ENCODE data around the gene POLR1E. TPM values are rescaled to one million over a fixed set of nuclear protein-coding genes. Genes with fewer than 3 reads are reported as not detected.

POLR1E gene
- total RNA-seq, 1 donor from 2014 or later = 26.1 TPM

DNA sequence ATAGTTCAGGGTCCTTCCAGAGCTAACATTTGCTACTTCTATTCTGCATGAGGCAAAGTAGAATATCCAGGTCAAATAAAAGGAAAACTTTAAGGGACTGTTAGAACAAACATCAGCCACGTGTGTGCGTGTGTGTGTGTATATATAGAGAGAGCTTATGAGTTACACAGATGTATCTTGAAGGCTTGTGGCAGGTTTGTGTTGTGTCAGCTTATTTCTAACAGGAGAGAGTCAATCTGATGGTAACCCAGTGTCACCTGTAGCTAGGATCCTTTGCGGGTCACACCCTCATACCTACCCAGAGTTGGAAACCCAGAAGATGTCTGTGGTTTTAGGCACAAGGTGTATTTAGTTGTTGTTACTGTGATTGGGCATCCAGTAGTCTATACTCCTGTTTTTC is 12.7 kb downstream of the POLR1E start:
- no peak for DNase-seq (ENCODE audit: low spot score in 2 of 2, unreplicated experiment in 2 of 2)
- no peaks in the 10 kb centered on the region for H3K9me3 Mint-ChIP-seq
- H3K27me3 Mint-ChIP-seq (ENCODE audit: low read depth) = no peaks in the 10 kb centered on the region
- no peak overlapping the region for H3K27ac Mint-ChIP-seq
- no peak overlapping the region for H3K4me3 Mint-ChIP-seq
- TF ChIP-seq CTCF (IDR thresholded peaks at IDR 0.05; ENCODE audit: unreplicated experiment) = no peak
- no peaks in the 10 kb centered on the region for H3K4me1 Mint-ChIP-seq
- H3K36me3 Mint-ChIP-seq = peaks cover 49% of the 10 kb centered on the region

GRCh38 chr9:37499297-37499696 is 13.5 kb downstream of the POLR1E start:
- no peak for DNase-seq (ENCODE audit: low spot score in 2 of 2, unreplicated experiment in 2 of 2)
- no peak for TF ChIP-seq CTCF (IDR thresholded peaks at IDR 0.05; ENCODE audit: unreplicated experiment)
- Mint-ChIP-seq H3K4me1 (no peaks in the 10 kb centered on the region), H3K9me3 (no peaks in the 10 kb centered on the region), H3K27me3 (ENCODE audit: low read depth) (no peaks in the 10 kb centered on the region), H3K27ac (no peak overlapping the region), H3K36me3 (peaks cover 53% of the 10 kb centered on the region), H3K4me3 (no peak overlapping the region)

- Mint-ChIP-seq H3K36me3 (peaks cover 46% of the 10 kb centered on the region), H3K27ac (no peak overlapping the region), H3K4me3 (no peak overlapping the region), H3K27me3 (ENCODE audit: low read depth) (no peaks in the 10 kb centered on the region), H3K9me3 (no peaks in the 10 kb centered on the region), H3K4me1 (no peaks in the 10 kb centered on the region)
- no peak for DNase-seq (ENCODE audit: low spot score in 2 of 2, unreplicated experiment in 2 of 2)
- TF ChIP-seq CTCF (IDR thresholded peaks at IDR 0.05; ENCODE audit: unreplicated experiment) = no peak
Observed at GRCh38 chr9:37501957-37502596, 16.3 kb downstream of the POLR1E start.

DNA sequence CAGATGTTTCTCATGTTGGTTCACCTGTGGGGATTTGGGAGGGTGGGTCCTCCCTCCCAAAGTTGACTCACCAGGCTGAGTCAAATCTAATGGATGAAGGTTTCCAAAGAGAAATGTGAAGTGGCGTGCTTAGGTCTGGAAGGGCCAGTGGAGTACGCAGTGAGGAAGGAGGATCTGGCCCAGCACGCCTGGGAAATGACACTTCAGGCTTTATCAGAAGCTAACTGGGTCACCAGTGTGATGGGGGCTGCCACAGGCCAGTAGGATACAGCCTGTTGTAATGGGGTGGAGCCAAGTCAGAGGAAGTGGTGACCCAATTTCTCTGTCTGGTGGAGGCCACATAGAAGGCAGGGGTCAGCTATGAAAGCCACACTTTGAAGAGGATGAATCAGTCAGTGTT is 18.0 kb downstream of the POLR1E start:
- Mint-ChIP-seq H3K4me3 (no peak overlapping the region), H3K27me3 (ENCODE audit: low read depth) (no peaks in the 10 kb centered on the region), H3K36me3 (peaks cover 36% of the 10 kb centered on the region), H3K27ac (no peak overlapping the region), H3K4me1 (no peaks in the 10 kb centered on the region), H3K9me3 (no peaks in the 10 kb centered on the region)
- no peak for DNase-seq (ENCODE audit: low spot score in 2 of 2, unreplicated experiment in 2 of 2)
- no peak for TF ChIP-seq CTCF (IDR thresholded peaks at IDR 0.05; ENCODE audit: unreplicated experiment)

DNA sequence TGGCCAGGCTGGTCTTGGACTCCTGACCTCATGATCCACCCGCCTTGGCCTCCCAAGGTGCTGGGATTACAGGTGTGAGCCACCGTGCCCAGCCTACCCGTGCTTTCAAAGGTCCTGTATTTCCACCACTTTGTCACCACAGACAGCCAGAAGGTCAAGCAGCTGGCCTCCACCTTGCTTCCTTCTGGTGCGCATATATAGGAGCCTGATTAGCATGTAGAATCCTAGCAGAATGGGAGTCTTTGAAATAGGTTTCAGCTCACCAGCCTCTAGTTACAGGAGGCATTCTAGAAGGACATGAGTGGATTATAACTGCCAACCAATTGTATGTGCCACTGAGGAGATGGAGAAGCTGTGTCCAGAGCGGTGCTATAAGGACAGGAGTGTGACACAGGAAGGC is 18.9 kb downstream of the POLR1E start:
- H3K4me1 Mint-ChIP-seq = no peaks in the 10 kb centered on the region

More for the DNA sequence above, 18.9 kb downstream of the POLR1E start:
- H3K27me3 Mint-ChIP-seq (ENCODE audit: low read depth) = no peaks in the 10 kb centered on the region
- DNase-seq (ENCODE audit: low spot score in 2 of 2, unreplicated experiment in 2 of 2) = no peak
- no peak overlapping the region for H3K27ac Mint-ChIP-seq
- H3K9me3 Mint-ChIP-seq = no peaks in the 10 kb centered on the region
- no peak overlapping the region for H3K4me3 Mint-ChIP-seq
- TF ChIP-seq CTCF (IDR thresholded peaks at IDR 0.05; ENCODE audit: unreplicated experiment) = no peak
- H3K36me3 Mint-ChIP-seq = peaks cover 34% of the 10 kb centered on the region
